EL (cell line): ENCODE results near the gene ADGRB3.
"Not testable (repeated sequence)": the region's sequence is repeated elsewhere in the genome, so short reads cannot be mapped to it uniquely, and the experiment has no call there.

Experiments used
- DNase-seq: peaks from one replicate; pipeline ENCODE4 v3.0.0-alpha.2; 2016

Gene ADGRB3

DNA sequence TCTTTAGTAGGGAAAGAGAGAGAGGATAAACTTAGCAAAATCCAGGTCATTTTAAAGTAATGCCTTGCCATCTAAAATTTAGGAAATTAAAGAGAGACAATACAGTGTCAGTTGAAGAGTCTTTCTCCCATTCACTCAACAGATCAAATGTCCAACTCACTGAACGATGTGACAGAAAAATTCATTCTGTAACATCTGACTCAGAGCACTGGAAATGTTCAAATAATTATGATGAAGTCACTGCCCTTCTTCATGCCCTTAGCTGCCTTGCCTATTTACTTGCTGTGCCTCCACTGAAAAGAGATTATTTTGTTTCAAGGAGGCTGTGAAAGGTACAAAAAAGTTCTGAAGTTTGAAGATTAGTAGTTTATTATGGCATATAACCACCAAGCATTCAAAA lies 434.8 kb downstream of the ADGRB3 start:
- peak; percentile 19 for DNase-seq

DNA sequence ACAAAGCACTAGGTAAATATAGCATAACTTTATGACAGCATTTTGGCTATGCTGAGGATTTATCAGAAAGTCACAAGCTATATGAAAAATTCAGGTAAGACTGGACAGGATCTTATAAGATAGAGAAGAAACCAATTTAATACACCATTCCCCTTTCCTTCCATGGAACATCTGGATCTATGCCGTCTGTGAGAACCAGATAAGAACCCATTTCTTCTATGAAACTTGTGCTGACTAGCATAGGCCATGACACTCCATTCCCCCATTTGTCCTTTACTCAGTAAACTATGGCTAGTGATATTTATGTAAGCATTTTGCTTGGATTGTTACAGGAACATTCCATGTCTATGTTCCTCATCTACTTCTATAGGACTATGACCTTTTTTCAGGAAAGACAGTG lies 437.7 kb downstream of the ADGRB3 start:
- no peak for DNase-seq

GRCh38 chr6:69084746-69085335 lies 449.8 kb downstream of the ADGRB3 start:
- DNase-seq = peak; percentile 25

GRCh38 chr6:69086689-69087088 lies 451.6 kb downstream of the ADGRB3 start:
- no peak for DNase-seq

DNA sequence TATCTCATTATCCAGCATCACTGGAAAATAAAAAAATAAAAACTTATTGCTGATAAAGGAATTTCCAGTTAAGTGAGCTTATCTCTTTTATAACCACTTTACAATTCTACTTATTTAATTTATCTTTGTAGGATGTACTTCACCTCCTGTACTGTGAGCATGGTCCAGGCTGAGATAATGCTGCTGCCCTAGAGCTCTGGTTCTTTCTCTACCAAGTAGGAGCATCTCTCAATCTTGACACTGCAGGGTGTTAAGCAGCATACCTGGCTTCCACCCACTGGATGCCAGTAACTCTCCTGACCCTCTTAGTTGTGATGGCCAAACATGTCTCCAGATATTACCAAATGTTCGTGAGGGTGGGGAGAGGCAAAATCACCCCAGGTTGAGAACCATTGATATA lies 454.5 kb downstream of the ADGRB3 start:
- no peak for DNase-seq

DNA sequence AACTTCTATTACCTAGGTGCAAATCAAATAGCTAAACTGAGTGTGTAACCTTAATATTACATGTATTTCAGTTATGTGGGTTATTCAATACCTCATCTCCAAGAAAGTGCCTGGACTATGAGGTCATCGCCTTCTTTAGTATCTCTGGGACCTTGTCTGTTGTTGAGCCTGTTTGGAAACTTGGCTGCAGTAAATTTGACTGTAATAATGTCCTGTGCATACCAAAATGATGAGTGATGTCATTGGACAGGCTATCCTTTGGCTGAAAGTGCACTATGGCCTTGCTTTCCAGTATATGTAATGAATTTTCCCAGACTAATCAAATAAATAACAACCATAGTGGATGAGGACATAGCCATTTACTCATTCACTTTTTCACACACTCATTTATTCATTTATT lies 455.1 kb downstream of the ADGRB3 start:
- DNase-seq = peak; percentile 91

DNA sequence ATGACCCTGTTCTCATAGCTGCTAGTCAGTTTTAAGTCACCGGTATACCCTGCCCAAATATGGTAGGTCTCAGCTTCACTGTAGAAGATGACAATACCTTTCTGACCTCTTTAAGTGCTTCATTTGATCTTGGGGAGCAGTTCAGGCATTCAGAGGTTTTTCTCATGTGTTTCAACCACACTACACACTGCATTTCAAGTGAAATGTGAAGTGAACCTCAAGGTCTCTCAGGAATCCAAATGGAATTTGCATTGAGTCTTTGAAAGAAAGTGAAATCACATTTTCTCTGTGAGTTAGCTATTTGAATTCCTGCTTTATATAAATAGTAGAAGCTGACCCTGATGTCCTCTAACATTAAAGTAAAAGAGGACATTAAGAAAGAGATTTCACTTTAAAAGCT lies 461.6 kb downstream of the ADGRB3 start:
- DNase-seq = peak; percentile 11

DNA sequence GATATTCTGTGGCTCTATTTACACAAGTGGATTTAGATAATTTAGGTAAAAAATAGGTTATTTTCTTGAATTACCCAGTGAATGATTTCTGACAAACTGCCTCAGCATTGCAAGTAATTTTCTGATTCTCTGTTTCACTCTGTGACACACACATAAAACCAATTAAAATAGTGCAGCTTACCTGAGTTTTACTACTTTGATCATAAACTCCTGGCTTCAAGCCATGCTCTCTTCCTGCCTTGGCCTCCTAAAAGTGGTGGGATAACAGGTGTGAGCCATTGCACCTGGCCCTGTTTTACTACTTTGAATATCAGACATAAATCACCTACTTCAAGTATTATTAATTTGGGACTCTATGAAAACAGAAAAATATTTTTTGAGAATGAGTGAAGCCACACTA lies 462.9 kb downstream of the ADGRB3 start:
- DNase-seq = no peak

DNA sequence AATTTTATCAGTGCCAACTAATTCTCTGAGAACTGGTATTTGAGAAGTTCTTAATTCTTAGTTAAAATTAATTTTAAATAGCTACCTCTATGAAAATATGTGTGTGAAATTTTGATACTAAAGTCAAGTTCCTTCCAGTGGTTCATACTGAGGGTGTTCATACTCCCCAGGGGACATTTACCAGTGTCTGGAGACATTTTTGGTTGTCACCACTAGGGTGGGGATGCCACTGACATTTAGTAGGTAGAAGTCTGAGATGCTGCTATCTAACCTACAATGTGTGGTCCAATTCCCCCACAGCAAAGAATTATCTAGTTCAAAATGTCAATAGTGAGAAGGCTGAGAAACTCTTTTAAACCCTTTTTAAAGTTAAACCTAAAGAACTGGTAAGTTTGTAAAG lies 463.8 kb downstream of the ADGRB3 start:
- DNase-seq = no peak

DNA sequence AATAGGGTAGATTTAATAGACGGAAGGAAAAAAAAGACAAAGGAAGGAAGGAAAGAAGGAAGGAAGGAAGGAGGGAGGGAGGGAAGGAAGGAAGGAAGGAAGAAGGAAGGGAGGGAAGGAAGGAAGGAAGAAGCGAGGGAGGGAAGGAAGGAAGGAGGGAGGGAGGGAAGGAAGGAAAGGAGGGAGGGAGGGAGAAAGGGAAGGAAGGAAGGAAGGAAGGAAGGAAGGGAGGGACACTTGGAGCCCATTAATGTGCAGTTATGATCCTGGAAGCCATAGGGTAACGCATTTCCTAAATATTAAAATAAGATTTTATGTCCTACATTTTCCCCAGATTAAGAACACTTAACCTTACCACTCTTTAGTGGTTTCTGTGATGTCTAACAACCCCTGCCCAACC lies 465.7 kb downstream of the ADGRB3 start:
- DNase-seq = no peak

GRCh38 chr6:69102416-69102815 lies 467.3 kb downstream of the ADGRB3 start:
- DNase-seq = no peak

DNA sequence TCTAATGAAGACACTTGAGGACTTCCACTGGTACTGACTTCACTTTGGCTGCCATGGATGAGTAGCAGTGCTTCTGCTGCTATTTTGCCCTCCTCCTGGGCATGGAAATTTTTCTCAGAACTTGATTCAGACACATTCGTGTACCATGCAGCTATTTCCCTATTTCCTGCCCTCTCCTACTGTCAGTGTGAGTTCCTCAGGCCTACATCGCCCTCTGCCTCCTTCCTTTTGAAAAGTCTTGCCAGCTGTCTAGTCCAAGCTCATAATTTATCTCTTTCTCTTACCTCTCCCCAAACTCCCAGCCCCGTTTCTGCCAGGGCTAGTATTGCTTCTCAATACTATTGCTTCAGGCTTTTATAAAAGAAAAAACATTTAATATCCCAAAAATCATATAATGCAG lies 470.2 kb downstream of the ADGRB3 start:
- DNase-seq = peak; percentile 29

GRCh38 chr6:69106511-69106910 lies 471.4 kb downstream of the ADGRB3 start:
- no peak for DNase-seq

- DNase-seq = no peak
Measured at GRCh38 chr6:69111301-69111700, 476.2 kb downstream of the ADGRB3 start.

DNA sequence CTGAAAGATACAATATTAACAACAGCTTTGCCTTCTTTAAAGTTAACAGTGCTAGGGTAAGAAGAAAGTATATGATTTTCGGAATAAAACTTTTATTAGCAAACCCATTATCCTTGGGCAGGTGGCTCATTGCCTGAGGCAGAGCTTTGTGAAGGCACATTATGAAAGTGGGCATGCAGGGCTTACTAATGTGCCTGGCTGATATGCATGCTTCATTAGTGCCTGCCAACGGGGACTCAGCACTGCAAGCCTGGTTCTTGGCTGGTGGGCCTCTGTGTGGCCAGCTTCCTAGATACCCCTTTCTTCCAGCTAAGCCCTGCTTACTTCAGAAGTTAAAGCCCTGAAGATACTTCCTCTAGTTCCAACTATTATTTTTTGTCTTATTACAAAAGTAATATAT lies 481.6 kb downstream of the ADGRB3 start:
- no peak for DNase-seq

GRCh38 chr6:69121461-69122406 lies 486.7 kb downstream of the ADGRB3 start:
- not testable (repeated sequence) for DNase-seq

DNA sequence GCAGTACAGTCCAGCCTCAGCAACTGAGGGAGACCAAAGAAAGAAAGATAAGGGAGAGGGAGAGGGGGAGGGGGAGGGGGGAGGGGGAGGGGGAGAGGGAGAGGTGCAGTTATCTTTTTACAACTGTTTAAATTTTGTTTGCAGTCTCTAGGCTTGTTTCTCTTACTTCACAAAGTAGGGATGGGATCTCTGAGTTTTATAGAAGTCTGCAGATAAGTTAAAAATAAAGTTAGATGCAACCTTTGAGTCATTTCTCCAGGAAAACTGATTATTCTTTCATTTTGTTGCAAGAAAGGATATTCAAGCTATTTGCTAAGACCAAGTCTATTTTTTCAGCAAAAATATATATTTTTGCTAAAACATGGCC lies 487.3 kb downstream of the ADGRB3 start:
- DNase-seq = no peak

DNA sequence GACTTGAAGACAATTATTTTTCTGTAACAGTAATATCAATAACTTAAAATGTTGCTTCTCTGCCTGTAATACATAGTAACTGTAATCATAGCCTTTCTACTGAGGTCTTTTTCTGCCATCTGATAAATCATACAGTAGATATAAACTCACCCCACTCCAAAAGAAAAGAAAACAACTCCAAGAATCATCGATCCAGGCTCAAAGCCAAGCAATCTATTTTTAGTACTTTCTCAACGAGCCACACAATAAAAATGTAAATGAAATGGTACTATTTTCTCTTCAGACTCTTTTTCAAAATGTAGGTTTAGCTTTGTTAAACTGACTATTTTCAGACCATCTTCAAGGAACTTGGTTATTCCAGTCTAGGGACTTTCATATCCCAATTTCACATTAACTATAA lies 493.3 kb downstream of the ADGRB3 start:
- DNase-seq = no peak

GRCh38 chr6:69129046-69129445 lies 494.0 kb downstream of the ADGRB3 start:
- DNase-seq = peak; percentile 6

GRCh38 chr6:69135927-69136326 lies 500.8 kb downstream of the ADGRB3 start:
- DNase-seq = no peak

DNA sequence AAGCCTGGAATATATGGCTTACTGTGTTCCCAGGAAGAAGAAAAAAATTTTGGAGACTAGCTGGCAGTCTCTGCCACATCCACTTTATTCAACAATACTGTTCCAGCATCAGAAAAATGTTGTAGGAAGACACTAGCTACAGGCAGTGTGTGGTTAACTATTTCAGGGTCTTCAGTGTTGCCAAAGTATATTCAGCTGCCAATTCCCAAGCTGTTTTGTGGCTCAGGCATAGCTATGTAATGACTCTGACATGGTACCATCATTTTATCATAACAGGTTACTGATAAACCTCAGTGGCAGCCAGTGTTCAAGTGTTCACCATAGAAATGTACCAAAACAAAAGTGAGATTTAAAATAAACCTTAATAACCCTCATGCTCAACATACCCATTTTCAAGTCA lies 503.1 kb downstream of the ADGRB3 start:
- DNase-seq = peak; percentile 9

DNA sequence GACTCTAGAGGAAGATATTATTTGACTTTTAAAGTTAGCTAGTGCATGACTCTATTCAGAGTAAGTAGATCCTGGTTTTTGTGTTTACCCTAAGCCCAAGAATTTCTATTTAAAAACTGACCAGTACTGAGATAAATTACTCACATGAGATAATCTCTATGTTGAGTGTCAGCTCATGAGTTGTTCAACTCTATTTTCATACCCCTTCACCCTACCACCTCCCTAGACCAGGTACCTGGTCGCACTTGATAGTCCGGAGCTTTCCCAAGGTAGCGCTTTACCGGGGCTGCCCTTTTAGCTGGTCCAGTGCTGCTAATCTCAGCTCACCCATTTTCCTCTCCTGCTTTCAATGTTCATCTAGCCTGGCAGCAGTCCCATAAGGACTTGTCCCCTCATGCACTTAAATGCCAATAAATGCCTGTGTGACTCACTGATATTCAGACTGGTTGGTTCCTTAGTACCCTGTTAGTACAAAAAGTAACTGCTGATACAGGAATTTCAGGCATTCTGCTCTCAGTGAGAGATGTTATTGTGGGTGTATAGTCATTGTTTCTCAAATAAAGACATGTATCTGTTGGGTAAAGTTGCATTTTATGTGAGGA lies 503.9 kb downstream of the ADGRB3 start:
- peak; percentile 37 for DNase-seq

DNA sequence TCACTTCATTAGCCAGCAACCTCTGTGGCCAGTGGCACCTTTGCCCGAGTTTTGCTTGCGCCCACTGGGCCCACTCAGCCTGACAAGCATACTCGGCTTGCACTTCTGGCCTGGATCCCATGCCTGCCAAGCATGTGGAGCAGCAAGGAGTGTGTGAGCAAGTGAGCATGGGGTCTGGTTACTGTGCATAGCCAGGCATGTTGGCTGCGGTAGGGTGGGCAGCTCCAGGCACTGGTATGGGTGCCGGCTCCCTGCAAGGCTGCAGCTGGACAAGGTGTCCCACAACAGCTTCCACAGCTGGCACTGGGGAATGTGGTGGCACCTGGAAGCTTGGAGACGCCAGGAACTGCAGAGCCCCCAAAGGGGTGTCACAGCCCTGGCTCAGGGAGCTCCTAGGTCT lies 510.0 kb downstream of the ADGRB3 start:
- no peak for DNase-seq

DNA sequence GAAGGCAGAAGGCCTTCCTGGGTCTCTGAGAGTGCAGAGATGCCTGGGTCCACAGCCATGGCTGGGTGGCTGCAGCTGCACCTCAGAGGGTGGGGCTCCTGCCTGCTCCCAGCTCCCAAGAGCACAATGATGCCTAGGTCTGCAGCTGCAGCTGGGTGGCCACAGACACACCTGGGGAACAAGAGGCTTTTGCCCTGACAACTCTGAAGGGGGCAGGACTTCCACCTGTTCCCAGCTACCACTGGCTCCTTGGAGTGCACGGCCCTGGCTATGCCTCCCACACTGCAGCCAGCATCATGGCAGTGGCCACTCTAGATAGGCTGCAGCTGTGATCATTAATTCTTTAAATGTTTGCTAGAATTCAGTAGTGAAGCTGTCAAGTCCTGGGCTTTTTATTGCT lies 511.3 kb downstream of the ADGRB3 start:
- no peak for DNase-seq
